ENCODE measurements around the gene UNCX.

The UNCX gene

DNA sequence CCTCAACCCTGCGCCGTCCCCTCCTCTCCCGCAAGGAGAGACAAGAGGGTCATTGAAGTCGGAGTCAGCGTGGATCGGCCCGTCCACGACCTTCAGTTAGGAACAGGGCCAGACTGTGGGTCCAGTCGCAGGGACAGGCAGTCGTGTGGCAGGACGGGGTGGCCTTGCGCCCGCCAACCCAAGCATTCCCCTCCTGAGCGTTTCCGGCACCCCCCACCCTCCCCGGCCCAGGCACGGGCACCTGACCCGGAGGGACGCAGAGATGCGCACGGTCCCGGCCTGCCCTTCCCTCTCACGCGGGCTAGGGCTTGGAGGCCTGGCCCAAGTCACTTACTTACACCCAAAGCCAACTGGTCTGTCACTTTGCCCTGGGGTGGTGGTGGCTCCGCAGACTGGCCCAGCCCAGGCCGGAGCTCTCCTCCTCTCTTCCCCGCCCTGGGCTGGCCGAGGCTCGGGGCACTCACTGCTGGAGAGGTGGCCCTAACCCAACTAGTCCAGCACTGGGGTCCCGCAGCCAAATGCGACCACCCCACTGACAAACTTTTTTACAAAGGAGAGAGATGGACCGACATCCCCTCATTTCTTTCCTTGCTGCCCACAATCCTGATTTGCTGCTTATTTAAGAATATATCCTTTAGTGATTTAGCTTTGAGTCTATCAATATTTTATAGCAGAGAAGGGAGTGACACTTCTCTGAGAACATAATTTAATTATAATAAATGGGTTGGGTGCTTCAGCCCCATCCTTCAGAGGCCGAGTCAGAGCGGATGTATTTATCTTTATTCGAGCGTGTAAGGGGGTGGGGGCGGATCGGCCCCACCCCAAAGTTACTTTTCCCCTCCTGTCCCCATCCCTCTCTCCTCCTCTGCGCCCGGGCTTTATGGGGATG, 1.2 kb upstream of the UNCX start:
- in situ Hi-C loops (cut with MboI; ENCODE audit: low sequenced_read_pairs) = no loop called here

DNA sequence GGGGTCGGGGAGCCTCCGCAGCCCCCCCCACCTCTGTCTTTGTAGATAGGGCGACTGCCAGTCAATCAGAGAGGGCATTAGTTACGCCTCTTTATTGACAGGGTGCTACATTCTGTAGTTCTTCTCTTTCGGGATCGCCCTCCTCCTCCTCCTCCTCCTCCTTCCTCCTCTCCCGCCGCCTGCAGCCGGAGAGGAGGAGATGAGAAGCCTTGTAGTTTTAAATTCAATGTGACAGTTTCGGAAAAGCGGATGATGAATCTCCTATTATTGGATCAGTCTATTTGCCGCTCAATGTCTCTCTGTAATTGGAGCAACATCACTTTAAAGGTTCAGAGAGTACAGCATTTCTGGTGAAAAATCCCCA, 587 bp upstream of the UNCX start:
- in situ Hi-C loops (cut with MboI; ENCODE audit: low sequenced_read_pairs) = no loop called here

DNA sequence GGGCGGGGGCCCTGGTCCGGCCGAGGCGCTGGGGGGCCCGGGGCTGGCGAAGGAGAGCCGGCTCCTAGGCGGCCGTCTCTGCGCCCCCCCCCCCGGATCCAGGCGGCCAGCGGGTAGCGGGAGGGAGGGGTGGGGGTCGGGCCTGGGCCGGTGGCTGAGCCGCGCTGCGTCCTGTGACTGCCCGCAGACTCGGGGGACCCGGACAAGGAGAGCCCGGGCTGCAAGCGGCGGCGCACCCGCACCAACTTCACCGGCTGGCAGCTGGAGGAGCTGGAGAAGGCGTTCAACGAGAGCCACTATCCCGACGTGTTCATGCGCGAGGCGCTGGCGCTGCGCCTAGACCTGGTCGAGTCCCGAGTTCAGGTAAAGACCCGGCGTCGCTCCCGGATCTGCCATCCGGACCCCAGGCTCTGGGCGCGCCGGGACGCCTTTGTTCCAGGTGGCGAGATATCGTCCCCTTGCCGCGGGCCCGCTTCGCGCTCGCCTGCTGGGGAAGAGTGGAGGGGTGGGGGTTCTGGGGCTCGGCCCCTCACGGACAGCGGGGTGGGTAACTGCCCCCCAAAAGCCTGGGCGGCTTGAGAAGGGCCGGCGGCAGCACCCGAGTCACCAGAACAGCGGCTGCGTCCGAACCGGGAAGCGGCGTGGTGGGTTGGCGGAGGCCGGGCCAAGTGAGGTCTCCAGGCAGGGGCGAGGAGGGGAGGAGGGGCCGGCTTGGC, 819 bp downstream of the UNCX start:
- in situ Hi-C loops (cut with MboI; ENCODE audit: low sequenced_read_pairs) = no loop called here

DNA sequence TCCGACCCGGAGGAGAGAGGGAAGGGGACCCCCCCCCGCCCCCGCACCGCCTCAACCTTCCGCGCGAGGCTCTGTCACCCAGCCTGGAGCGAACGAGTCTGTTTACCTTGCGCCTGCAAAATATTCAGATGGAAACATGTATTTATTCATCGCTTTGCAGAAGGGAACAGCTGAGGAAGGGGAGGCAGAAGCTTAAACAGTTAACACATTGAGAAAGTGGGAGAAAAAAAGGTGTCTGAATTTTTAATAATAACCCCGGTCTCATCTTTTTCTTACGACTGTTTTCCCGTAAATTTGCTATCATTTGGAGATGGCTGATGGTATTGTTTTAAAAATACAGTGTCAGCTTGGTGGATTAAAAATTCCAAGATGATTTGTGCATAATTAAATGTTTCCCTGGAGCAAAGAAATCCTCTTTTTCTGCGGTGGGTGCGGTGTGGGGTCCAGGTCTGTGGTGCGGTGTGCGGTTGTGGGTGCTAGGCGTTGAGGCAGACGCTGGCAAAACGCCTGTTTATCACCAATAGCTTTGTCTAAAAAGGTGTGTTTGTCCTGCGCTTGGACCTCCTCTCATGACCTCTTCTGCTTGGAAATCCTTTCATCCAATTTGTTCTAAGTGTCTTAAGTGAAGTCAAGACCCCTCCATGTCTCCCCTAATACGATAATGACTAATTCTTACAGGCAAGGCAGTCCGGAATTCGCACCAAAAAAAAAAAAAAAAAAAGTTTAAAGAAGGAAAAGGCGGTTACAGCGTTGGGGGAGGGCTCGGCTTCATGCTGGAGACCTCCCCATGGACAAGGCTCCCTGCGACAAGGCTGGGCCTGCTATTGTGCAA, 1.6 kb downstream of the UNCX start:
- in situ Hi-C loops (cut with MboI; ENCODE audit: low sequenced_read_pairs) = no loop called here

DNA sequence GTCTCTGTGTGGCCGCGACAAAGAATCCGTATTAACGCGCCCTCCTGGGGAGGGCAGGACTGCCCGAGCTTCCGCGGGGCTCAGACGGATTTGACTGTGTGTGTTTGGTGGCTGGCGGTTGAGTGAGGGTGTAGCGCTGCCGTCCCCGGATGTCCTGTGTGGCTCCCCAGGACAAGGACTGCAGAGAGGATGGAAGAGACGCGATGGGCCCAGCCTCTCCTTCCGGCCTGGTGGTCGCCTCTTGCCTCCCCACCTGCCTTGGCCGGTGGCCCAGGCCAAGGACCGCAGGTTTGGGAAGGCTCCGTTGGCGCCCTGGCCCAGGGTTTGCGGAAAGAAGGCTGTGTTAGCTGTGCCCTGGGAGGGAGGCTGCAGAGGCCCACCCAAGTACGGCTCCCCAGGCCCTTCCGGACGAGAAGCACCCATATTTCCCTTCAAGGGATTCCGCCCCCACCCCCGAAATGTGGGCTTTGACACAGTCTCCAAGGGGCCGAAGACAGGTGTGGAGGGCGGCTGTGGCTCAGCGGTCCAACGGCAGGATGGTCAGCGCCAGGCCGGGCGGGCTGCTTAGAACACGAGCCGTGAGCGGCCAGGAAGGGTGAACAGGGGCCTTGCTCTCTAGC, 2.3 kb downstream of the UNCX start:
- in situ Hi-C loops (cut with MboI; ENCODE audit: low sequenced_read_pairs) = no loop called here

DNA sequence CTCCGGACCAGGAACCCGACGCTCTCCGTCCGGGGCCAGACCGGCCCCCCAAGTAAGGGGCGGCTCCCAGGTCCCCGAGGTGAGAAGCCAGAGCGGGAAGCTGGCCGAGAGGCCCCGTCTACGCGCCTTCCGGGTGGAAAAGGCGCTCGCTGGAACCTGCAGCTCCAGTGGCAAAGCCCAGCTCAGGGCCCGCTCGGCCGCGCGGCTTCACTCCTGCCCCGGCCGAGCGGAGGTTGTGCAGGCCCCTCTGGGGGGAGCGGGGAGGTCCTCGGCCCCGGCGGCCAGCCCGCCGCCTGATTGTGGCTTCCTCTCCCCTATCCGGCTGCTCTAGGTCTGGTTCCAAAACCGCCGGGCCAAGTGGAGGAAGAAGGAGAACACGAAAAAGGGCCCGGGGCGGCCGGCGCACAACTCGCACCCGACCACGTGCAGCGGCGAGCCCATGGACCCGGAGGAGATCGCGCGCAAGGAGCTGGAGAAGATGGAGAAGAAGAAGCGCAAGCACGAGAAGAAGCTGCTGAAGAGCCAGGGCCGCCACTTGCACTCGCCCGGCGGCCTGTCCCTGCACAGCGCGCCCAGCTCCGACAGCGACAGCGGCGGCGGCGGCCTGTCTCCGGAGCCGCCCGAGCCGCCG, 2.9 kb downstream of the UNCX start:
- in situ Hi-C loops (cut with MboI; ENCODE audit: low sequenced_read_pairs) = no loop called here

DNA sequence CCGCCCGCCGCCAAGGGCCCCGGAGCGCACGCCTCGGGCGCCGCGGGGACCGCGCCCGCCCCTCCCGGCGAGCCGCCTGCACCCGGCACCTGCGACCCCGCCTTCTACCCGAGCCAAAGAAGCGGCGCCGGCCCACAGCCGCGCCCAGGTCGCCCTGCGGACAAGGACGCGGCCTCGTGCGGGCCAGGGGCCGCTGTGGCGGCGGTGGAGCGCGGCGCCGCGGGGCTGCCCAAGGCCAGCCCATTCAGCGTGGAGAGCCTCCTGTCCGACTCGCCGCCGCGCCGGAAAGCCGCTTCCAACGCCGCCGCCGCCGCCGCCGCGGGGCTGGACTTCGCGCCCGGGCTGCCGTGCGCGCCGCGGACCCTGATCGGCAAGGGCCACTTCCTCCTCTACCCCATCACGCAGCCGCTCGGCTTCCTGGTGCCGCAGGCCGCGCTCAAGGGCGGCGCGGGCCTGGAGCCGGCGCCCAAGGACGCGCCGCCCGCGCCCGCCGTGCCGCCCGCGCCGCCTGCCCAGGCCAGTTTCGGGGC, 3.5 kb downstream of the UNCX start:
- in situ Hi-C loops (cut with MboI; ENCODE audit: low sequenced_read_pairs) = no loop called here

DNA sequence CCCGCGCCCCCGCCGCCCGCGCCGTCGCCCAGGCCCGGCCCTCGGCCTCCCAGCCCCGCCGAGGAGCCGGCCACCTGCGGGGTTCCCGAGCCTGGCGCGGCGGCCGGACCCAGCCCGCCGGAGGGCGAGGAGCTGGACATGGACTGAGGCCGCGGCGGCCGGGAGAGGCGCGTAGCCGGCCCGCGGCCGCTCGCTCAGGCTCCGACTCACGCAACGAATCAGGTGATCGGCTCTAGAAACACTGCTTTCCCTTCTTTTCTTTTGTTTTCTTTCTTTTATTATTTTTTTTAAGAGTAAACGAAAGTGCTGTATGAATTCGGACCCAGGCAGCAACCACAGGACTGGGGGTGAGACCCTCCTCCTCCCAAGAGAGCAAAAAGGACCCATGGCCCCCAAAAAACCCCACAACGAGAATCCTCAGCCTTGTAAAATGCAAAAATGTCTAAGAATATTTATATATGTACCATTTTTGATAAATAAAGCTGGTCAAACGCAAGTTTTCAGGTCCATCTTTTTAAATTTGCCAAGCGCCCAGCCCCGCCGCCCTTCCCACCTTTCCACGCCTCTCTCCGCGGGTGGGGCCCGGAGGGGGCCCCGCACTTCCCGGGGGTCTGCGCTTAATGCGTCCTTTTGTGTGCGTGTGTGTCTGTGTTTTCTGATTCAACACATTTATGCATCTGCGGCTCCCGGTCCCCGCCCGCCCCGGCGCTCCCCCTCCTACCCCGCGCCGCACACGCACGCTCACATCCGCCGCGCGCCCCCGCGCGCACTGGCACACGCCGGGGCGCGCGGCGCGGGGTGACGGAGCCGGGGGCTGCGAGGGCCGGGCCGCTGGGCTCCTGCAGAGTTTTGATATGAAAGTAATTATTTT, 4.4 kb downstream of the UNCX start:
- in situ Hi-C loops (cut with MboI; ENCODE audit: low sequenced_read_pairs) = no loop called here

DNA sequence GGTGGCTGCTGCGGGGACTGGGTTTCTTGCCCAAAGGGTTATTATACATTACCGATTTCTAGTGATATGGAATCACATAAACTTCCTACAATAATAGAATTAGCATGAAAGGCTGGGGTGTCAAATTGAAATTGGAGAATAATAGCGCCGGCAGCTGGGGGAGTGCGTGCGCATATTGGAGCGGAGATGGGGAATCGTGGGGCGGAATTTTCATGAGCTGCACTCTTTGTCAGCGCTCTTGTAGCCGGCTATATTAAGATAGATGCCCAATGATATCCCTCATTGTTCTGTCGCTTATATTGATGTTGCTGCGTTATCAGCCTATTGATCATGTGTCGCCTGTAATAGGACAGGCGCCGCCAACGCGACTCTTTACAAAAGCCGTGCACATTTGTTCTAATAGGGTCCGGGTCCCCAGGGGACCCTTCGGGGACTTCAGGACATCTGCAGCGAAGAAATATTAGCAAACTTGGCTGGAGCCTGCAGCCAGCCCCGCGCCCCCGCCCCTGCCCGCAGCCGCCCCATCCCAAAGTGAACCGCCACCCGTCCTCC, 5.1 kb downstream of the UNCX start:
- in situ Hi-C loops (cut with MboI; ENCODE audit: low sequenced_read_pairs) = no loop called here

DNA sequence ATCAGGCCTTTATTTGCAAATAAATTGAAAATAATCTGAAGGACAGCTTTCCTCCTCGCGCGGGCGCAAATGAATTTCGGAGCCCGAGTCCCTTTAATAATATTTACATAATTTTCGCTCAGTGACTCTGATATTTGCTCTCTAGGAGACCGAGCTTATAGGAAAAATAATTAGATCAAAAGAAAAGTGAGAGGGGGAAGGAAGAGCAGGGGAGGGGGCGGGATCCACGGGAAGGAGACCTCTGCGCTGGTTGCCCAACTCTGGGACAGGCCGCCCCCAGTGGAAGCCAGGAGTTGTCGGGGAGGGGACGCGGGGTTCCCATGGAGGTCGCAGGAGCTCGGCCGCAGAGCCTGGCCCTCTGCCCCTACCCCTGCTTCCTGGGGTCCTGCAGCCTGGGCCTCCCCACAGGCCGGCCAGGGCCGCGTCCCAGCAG, 5.8 kb downstream of the UNCX start:
- in situ Hi-C loops (cut with MboI; ENCODE audit: low sequenced_read_pairs) = no loop called here

DNA sequence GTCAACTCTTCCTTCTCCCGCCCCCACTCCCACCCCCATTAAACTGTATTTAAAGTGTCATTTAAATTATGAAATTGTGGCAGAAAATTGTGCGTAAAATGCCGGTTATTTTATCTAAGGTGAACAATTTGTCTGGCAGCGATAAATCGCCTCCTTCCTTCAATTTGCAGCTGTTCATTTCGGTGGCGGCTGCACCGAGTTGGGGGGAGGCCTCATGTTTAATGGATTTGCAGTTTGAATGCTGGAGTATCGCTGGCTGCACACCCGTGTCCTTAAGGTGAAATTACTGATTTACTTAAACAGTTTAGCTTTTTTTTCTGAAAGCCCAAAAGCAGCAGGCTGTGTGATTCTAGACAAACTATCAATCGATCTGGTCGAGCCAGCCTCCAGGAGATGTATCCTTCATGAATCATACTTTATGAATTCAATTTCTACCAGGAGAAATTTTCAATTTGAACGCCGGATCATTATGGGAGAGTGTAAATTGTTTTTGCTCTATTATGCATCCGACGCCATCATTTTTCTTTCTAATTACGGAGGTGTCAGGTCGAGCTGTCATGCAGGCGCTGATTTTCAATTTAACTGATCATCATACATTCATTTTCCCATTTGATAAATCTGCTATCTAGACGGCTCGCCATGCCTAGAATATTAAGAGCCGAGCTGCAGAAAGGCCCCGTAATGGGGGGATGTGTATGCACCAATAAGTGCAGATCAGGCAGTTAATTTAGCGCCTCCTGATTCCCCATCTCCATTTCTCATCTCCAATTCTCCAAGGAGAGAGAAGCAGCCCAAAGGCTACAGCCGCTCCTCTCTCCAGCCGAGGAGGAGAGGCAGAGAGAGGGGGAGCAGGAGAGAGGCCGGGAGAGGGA, 6.5 kb downstream of the UNCX start:
- in situ Hi-C loops (cut with MboI; ENCODE audit: low sequenced_read_pairs) = no loop called here

DNA sequence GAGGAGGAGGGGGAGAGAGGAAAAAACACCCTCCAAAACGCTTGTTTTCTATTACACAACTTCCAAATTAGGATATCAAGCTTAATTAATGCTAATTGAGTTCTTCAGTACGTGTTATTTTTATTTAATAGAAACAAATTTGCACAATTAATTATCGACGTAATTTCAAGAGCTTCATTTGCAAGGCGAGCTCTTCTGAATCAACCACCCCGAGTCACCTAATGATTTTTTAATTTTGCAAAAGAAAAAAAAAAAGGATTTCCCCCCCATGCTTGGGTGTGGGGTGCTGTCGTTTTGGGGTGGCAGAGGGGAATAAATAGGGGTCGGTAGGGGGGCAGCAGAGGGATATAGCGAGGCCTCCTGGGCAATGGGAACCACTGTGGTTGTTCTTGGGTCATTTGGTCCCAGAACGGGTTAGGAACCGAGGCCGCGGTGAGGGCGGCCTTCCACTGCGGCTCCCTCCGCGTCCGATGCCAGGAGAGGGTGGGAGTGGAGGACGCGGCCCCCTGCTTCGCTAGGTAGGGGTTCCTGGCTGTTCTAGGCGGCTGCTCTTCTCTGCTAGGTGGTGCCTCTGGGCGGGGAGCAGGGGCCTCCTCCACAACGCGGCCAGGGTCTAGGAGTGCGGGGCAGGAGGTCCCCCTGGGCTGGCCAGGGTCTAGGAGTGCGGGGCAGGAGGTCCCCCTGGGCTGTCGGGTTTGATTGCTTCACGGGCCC, 7.3 kb downstream of the UNCX start:
- in situ Hi-C loops (cut with MboI; ENCODE audit: low sequenced_read_pairs) = no loop called here

DNA sequence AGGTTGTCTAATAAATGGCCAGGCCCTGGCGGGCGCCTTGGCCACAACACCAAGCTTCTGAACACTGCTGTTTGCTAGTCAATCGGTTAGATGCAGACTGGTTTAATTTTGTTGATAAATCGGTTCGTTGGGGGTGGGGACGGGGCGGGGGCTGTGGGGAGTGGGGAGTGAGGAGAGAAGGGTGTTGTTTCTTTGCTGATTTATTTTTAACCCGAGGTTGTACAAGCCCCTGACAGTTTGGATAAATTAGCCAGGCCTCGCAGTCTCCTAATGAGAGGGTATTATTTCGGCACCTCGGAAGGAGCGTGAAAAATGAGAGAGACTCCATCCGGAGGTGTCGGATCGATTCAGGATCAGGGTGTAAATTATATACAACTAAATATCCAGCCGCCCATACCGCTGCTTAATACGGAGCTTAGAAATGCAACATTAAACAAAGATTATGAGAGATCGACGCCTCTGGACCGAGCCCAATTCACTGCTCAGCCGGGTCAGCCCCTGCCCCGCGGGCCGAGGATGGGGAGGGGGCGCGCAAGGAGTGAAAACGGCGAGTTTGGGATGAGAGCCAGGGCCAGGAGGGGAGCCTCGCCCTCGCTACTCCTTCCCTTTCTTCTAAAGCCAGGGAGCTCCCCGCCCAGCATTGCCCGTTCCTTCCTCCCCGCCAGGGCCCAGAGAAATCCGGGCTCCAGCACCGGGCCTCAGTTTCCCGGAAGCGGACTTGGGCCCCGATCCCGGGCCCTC, 8.0 kb downstream of the UNCX start:
- in situ Hi-C loops (cut with MboI; ENCODE audit: low sequenced_read_pairs) = no loop called here

DNA sequence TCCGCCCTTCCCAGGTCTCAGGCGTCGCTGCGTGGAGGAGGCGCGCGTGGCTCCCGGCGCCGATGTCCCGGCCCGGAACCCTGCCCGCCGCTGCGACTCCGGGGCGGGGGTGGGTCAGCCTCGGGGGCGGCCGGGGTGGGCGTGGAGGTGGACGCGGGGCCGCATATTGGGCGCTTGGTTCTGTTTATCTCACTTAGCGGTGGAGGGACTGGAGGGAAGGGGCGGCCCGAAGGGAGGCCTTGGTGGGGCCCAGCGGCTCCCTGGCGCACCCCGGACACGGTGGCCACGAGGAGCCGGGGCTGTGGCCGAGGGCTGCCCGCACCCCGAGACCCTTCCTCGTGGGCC, 8.6 kb downstream of the UNCX start:
- in situ Hi-C loops (cut with MboI; ENCODE audit: low sequenced_read_pairs) = no loop called here

DNA sequence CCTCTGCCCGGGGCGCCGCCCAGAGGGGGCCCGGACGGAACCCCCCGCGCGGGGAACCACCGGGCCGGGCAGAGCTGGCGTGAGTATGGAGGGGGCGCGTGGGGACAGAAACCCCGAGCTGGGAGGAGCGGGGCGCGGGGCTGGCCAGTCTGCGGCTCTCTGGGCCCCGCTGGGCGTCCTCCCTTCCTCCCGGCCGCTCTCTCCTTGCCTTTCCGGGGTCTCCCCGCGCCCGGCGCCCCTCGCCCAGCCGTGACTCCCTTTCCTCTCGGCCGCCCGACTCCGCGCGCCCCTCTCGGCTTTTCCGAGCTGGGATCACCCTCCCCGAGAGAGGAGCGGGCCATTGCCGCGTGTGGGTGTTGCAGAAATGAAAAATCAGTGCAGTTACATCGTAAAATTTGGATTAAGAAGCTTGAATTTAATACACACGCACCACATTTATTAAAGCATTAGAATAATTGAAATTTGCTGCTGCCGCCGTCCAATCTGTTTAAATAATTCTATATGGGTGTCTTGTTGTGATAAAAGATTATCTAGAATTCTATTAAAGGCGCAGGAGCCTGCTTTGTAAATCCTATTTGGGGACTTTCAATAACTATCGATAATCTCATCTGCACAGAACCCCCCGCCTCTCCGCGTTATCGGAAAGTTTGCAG, 9.1 kb downstream of the UNCX start:
- in situ Hi-C loops (cut with MboI; ENCODE audit: low sequenced_read_pairs) = no loop called here

DNA sequence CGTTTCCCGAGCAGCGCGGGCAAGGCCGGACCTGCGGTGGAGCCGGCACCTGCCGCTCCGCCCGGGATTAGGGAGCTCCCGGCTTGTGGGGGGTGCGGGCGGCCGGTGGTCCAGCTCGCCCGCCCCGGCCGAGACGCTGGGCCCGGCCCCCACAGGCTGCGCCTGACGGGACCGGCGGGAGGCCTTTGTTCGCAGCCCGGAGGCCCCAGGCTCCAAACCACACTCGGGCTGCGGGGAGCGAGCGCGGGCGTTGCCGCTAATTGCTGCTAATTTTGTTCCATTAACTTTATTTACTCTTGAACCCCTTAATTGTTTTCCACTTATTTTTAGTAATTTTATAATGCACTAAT, 9.6 kb downstream of the UNCX start:
- in situ Hi-C loops (cut with MboI; ENCODE audit: low sequenced_read_pairs) = no loop called here
